NCI-H2107 treated with DMSO at 0.1 percent for 48 hours (cell line): ENCODE data around the gene TMEM43.

Experiments used
- DNase-seq: peaks from one replicate; lab custom pipeline; 2025; ENCODE audit not compliant: unreplicated experiment; lab: John Stamatoyannopoulos, UW

Gene TMEM43

GRCh38 chr3:14150491-14151230, 25.8 kb downstream of the TMEM43 start:
- DNase-seq, result no peak

DNA sequence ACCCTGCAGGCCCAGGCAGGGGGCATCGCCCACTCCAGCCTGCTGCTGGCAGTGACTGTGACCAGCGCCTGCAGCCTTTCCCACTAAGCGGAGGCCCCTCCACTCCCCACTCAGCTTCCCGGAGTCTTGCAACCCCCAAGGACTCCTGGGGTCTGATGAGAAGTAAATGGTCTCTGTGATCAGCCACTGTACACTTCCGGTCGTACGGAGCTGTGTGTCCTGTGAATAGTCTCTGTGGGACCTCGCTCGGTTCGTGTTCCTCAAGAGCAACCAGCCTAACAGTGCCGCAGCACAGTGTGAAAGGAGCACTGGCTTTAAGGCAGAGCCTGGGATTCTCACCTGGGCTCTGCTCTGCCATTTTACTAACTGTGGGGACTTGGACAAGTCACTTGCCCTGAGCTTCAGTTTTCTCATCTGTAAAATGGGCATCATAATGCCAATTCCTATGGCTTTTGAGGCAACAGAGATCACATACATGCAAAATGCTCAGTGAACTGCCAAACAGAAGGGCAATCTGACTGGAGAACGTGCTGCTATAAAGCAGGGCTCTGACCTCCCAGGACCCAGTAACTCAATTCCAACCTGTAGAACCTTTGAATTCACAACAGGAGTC, 26.7 kb downstream of the TMEM43 start:
- no peak for DNase-seq

- DNase-seq, result no peak
Measured at GRCh38 chr3:14152233-14152962, 27.5 kb downstream of the TMEM43 start.

- DNase-seq, result no peak
Measured at GRCh38 chr3:14152963-14153355, 28.1 kb downstream of the TMEM43 start.

DNA sequence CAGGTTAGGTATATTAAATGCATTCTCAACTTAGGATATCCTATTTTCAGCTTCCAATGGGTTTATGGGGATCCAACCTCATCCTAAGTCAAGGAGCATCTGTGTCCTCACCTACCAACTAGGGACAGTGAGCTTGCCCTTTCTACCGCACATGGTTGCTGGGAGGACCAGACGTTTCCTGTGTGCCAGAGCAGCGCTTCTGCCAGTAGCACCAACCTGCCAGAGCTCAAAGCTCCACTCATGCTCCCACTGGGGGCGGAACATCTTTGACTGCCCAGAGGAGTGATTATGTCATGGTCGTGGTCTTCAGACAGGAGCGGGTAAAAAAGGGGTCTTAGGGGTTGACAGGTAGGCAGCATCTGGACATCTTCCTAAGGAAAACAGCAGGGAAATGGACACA, 28.8 kb downstream of the TMEM43 start:
- no peak for DNase-seq

GRCh38 chr3:14154276-14154675, 29.4 kb downstream of the TMEM43 start:
- no peak for DNase-seq

- DNase-seq, result no peak
Measured at GRCh38 chr3:14154895-14155440, 30.1 kb downstream of the TMEM43 start.

- no peak for DNase-seq
Measured at GRCh38 chr3:14156201-14156600, 31.3 kb downstream of the TMEM43 start.

DNA sequence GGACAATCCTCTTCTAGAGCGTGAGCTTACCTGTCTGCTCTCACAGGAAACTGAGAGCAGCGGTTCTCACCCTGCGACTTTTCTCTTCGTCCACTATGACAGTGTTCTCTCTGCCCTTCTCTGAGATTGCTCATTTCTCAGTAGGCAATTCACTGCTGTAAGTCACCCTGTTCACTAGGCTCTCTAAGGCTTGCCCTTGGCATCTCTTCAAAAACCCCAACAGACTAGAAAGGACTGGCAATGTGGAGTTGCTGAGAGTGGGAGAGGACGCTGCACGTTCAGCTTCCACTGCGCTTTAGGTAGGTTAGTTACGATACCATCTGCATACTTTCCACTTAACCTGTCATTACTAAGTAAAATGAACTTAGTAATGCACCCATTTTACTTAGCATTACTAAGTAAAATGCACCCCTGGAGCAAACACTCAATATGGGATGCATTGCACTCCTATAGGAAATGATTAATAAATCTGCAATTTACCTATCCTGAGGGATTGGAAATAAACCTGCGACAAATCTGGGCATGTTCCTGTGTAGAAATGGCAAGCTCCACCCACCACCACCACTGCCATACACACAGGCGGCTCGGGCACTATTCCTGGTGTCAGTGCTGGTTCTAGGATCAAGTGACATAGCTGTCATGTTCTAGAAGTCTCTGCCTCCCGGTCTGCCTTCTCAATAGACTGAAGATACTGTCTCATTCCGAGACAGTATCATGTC, 32.1 kb downstream of the TMEM43 start:
- DNase-seq, result no peak

- no peak for DNase-seq
Measured at GRCh38 chr3:14157951-14158350, 33.1 kb downstream of the TMEM43 start.

GRCh38 chr3:14158370-14158769, 33.5 kb downstream of the TMEM43 start:
- DNase-seq, result no peak

- DNase-seq, result no peak
Measured at GRCh38 chr3:14159426-14159825, 34.6 kb downstream of the TMEM43 start.

- DNase-seq, result no peak
Measured at GRCh38 chr3:14161282-14161681, 36.4 kb downstream of the TMEM43 start.

DNA sequence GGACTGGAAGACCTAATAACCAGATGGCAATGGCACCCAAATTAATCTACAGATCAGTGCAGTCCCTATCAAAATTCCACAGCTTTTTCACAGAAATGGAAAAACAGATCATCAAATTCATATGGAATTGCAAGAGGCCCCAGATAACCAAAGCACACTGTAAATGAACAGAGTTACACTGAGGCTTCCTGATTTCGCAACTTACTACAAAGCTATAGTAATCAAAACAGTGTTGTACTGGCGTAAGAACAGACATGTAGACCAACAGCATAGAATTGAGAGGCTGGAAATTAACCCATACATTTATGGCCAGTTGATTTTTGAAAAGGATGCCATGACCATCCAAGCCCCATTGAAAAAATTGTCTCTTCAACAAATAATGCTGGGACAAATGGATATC, 37.3 kb downstream of the TMEM43 start:
- DNase-seq, result no peak

- DNase-seq, result no peak
Measured at GRCh38 chr3:14166877-14167603, 42.2 kb downstream of the TMEM43 start.

- DNase-seq, result no peak
Measured at GRCh38 chr3:14169435-14169834, 44.6 kb downstream of the TMEM43 start.

GRCh38 chr3:14169871-14170270, 45.0 kb downstream of the TMEM43 start:
- no peak for DNase-seq

GRCh38 chr3:14170531-14171159, 45.8 kb downstream of the TMEM43 start:
- DNase-seq, result no peak

DNA sequence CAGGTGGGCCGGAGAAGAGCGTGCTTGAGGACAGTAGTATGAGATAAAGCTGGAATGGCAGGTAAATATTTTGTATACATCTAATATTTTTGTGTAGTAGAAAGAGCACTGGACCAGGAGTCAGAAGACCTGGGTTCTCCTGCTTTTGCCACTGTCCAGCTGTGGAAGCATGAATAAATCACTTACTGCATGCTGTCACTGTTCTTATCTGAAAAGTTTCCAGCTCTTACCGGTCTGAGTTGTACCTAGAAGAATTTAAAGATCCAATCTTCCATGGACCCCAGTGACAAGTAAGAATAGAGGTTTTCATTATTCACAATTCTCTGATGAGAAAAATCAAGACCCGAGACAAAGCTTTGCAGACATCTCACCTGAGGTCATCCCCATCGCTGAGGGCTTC, 47.6 kb downstream of the TMEM43 start:
- DNase-seq, result no peak

- no peak for DNase-seq
Measured at GRCh38 chr3:14174483-14174882, 49.6 kb downstream of the TMEM43 start.
